Muscle of arm (tissue), 12 donors: ENCODE measurements around the gene MEIS1. TPM values are rescaled to one million over a fixed set of nuclear protein-coding genes. Genes with fewer than 3 reads are reported as not detected.

Source experiments
- DNase-seq: peaks from one replicate; pipeline ENCODE4 v3.0.0-alpha.2; 2013
- polyA plus RNA-seq, 12 donors: library from polyadenylated mRNA; unstranded; fragments of 120-200 nt; gene quantifications; one replicate each; pipeline ENCODE4 v1.2.1, GENCODE V29; 2013; ENCODE audit not compliant: insufficient read length in 12 of 12

The MEIS1 gene
- polyA plus RNA-seq, 12 donors = 10.8 to 32.5 (median 12.8) TPM; not detected in 1

GRCh38 chr2:66443186-66443978 lies 8.5 kb downstream of the MEIS1 start:
- peak; percentile 23 for DNase-seq

- DNase-seq = peak; percentile 45
Measured at GRCh38 chr2:66443979-66444861, 9.3 kb downstream of the MEIS1 start.

GRCh38 chr2:66445076-66445924 lies 10.4 kb downstream of the MEIS1 start:
- DNase-seq = no peak

GRCh38 chr2:66445925-66446871 lies 11.3 kb downstream of the MEIS1 start:
- DNase-seq = peak; percentile 63

- no peak for DNase-seq
Measured at GRCh38 chr2:66446941-66447340, 12.0 kb downstream of the MEIS1 start.

- no peak for DNase-seq
Measured at GRCh38 chr2:66447677-66448076, 12.8 kb downstream of the MEIS1 start.

GRCh38 chr2:66448136-66448991 lies 13.4 kb downstream of the MEIS1 start:
- no peak for DNase-seq

- DNase-seq = no peak
Measured at GRCh38 chr2:66452214-66452613, 17.3 kb downstream of the MEIS1 start.

- no peak for DNase-seq
Measured at GRCh38 chr2:66452917-66453316, 18.0 kb downstream of the MEIS1 start.

- DNase-seq = no peak
Measured at GRCh38 chr2:66455490-66455889, 20.6 kb downstream of the MEIS1 start.

- no peak for DNase-seq
Measured at GRCh38 chr2:66456183-66457041, 21.5 kb downstream of the MEIS1 start.

- no peak for DNase-seq
Measured at GRCh38 chr2:66457545-66457944, 22.6 kb downstream of the MEIS1 start.

- no peak for DNase-seq
Measured at GRCh38 chr2:66460031-66460430, 25.1 kb downstream of the MEIS1 start.

- no peak for DNase-seq
Measured at GRCh38 chr2:66461001-66461663, 26.2 kb downstream of the MEIS1 start.

- DNase-seq = no peak
Measured at GRCh38 chr2:66461664-66462500, 27.0 kb downstream of the MEIS1 start.

- DNase-seq = no peak
Measured at GRCh38 chr2:66462501-66462825, 27.5 kb downstream of the MEIS1 start.

- DNase-seq = no peak
Measured at GRCh38 chr2:66463206-66463755, 28.4 kb downstream of the MEIS1 start.
